GM18505 (cell line): Measurements from ENCODE around the gene ACOT7.

Source experiments
- ATAC-seq: cut with Tn5 transposase; IDR thresholded peaks from one replicate; pipeline ENCODE4 v1.9.1; 2021; ENCODE audit not compliant: unreplicated experiment
- POLR2A ChIP-seq: IDR thresholded peaks from 4 replicates; pipeline ENCODE4 v1.6.1; 2011; ENCODE audit warnings: borderline replicate concordance; ENCODE audit not compliant: insufficient read depth, insufficient read length; ENCODE audit errors: extremely low read depth

ACOT7 gene

DNA sequence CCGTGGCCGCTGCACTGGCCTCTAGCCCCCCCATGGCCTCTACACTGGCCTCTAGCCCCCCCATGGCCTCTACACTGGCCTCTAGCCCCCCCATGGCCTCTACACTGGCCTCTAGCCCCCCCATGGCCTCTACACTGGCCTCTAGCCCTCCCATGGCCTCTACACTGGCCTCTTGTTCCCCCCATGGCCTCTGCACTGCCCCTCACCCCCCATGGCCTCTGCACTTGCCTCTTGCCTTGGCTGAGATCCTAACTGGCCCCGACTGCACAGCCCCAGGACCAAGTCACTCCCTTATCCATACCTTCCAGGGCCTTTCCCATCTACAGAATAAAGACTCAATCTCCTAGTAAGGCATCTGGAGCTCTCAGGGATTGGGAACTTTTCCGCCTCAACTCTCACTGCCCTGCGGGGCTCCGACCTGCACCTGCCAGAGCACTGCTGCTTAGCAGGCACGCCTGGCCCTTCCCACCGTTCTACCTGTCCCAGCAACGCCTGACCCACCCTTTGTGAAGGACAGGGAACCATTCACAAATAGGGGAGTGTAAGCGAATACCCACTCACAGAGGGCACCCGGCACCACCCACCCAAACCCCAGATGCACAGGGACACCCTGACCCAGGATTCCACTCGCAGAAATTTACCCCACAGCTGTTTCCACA lies 38.8 kb downstream of the ACOT7 start:
- ATAC-seq = no peak
- TF ChIP-seq POLR2A = no peak

DNA sequence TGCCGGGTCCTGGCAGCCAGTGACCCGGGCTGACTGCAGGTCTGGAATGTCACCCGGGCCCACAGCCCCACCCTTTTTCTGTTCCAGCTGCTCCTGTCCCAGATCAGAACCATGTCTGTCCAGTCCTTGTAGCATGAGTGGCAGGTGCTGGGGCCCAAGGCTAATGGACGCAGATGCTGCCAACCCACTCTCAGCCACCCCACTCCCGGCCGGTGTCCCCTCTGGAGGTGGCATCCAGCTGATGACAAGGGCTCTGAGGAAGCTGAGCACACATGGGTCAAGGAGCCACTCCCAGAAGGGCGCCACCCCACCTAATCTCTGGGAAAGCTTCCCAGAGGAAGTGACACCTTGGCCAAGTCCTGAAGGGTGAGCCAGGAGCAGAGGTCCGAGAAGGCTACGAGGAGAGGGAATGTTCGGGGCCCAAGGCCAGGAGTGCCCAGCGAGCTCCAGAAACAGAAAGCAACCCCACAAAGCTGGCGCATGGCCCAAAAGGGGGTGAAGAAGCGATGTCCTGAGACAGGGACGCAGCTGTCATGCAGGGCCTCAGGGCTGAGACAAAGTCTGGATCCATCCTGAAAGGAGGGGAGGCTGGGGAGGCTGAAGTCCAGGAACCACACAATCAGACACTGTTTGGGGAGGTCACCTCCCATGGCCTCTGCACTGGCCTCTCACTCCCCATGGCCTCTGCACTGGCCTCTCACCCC lies 39.5 kb downstream of the ACOT7 start:
- no peak for TF ChIP-seq POLR2A
- ATAC-seq = no peak

DNA sequence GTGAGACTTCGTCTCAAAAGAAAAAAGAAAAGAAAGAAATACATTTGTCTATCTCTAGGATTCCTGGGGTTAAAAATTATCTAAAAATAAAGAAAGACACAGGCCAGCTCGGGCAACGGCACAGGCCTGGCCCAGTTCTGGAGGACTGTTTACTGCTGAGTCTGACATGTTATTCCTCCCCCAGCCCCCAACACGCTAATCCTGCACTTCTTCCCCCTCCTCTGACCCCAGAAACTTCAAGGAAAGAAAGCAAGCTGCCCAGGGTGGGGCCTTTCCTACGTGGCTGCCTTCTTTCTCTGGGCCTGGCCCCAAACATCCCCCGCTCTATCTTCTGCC lies 40.0 kb downstream of the ACOT7 start:
- ATAC-seq = no peak
- no peak for TF ChIP-seq POLR2A

DNA sequence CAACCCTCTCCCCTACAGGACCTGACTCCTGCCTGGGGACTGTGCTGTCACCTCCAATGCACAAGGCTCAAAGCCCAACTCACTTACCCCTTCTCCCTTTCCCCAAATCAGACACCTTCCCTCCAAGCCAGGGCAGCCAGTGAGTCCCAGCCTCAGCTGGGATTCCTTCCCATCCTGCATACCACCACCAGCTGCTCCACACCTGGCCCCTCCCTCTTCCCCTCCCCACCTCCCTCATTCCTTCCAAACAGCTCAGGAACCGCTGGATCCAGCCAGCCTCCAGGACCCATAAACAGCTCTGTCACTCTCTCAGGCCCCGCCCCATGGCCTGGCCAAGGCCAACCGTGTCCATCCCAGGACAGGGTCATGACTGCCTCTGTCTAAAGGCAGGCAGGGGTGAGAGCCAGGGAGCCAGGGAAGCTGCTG lies 41.4 kb downstream of the ACOT7 start:
- TF ChIP-seq POLR2A = no peak
- no peak for ATAC-seq

DNA sequence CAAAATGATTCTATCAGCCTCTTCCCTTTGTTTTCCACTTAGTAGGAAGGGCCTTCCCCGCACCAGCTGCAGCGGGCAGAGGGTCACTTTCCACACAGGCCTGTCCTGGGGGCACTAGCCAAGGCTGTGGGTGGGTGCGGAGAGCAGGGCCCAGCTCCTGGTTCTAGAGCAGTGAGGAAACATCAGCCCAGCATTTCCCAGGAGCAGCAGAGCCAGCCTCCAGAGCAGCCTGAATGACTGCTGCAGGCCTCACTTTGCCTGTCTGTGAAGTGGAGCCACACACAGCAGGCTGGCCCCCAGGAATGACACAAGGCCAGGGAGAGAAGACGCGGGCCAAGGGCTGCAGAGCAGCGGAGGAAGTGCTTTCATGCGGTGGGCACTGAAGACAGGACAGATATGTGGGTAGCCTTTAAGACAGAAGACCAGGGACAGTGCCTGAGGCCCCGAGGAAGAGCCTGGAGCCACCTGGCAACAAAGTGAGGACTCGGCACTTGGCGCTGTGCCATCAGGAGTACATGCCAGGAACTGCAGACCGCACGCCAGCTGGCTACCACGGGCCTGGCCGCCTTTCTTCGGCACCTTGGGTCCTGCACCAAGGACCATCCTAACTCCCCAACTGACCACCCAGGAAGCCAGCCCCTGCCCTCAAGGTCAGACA lies 42.0 kb downstream of the ACOT7 start:
- no peak for TF ChIP-seq POLR2A
- no peak for ATAC-seq

DNA sequence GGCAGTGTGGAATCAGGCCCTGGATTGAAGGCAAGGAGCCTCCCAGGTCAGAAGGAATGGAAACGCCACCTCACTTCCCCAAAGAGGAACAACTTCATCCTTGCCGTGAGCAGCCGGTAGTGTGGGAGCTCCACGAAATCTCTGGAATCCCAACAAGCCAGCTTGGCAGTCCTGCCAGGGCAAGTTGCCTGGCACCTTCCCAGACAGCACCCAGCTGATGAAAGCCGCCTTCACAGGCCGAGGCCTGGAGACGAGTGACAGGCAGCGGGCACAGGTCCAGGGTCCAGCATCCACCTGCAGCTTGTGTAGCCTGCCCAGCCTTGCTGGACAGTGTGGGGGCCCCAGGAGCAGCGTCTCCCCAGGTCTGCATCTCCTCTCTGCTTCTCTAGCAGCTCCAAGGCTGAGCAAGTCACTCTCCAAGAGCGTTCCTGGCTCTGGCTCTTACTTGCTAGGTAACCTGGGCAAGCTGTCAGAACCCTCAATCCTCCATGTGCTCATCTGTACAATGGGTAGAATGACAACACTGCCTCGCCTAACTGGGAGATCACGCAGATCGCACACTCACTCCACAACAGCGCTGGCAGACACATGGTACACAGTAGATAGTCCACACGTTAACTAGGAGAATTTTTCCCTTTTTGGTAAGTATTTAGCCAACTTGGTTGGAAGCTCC lies 43.0 kb downstream of the ACOT7 start:
- ATAC-seq = no peak
- no peak for TF ChIP-seq POLR2A

DNA sequence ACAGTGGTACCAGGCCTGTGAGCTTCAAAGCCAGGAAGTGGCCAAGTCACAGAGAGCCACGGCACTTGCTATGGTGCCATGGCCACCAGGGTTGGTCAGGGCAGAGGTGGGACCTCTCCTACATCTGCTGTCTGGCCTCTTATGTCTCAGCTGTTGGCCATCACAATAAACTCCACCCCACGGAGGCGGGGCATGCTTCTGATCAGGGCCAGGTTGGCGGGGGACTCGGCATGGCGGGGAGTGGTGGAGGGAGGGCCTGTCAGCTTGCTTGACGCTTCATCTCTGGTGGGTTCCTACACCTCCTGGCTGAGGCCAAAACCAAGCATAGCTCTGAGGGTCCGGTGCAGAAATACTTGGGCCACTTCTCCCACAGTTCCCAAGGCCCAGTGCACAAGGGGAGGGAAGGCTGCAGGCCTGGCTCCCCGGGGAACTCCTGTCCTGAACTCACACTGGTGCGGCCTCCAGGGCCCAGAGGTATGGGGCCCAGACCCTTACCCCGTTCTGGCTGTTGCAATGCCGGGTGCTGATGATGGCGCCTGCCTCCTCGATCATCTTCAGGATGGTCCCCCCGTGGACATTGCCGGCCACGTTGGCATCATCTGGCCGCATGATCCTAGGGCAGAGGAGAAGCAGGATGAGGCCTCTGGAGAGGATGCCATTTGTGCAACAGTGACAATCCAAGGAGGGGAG lies 44.2 kb downstream of the ACOT7 start:
- TF ChIP-seq POLR2A = no peak
- ATAC-seq = no peak

DNA sequence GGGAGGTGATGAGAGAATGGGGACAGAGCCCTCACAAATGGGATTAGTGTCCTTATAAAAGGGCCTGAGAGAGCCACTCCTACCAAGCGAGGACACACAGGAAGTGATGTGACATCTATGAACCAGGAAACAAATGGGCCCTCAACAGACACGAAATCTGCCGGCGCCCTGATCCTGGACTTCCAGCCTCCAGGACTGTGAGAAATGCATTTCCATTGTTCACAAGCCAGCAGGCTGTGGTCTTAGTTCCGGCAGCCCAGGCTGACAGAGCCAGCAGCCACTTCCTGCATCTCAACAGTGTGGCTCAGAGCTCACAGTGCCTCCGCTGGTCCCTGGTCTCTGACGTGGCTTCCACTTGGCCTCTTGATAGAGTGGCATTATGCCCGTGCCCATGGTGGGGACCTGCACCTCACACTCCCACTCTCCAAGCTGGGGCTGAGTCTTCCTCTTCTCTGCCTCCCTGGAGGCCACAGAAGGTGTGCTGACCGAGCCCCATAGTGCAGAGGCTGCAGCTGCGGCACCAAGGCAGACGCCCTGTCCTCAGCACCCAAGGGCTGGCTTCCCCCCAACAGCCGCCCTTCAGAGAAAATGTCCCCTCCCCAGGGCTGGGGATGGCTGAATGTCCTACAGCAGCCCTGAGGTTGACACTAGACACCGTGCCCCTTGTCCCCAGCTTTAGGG lies 44.9 kb downstream of the ACOT7 start:
- ATAC-seq = no peak

DNA sequence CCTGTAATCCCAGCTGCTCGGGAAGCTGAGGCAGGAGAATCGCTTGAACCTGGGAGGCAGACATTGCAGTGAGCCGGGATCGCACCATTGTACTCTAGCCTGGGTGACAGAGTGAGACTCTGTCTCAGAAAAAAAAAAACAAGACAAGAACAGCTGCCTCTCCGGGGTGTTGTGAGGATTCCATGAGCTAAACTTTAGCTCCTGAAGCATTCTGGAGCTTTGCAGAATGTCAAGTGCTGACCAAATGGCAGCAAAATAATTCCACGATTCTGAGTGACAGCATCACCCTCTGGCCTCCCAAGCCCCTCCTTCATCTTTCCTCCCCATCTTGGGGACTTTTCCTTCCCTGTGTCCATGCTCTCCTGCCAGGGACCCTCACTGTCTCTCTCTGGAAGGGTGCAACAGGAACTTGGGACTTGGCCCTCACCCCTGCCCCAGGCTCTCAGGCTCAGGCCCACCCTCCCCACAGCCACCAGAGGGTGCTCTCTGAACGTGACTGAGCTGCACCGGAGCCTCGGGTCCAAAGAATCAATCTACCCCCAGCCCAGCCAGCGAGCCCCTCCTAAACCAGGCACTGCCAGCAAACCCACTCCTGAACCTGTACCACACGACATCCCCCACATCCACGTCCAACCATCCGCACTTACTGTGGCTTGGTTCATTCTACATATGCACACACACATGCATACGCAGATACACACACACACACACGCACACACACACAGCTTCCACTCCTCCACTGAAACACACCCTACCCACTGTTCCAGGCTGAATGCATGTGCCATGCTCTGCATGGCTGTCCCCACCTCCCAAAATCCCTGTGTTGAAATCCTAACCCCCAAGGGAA lies 45.7 kb downstream of the ACOT7 start:
- no peak for ATAC-seq
- TF ChIP-seq POLR2A = no peak

More for the DNA sequence above, 44.9 kb downstream of the ACOT7 start:
- TF ChIP-seq POLR2A = no peak

DNA sequence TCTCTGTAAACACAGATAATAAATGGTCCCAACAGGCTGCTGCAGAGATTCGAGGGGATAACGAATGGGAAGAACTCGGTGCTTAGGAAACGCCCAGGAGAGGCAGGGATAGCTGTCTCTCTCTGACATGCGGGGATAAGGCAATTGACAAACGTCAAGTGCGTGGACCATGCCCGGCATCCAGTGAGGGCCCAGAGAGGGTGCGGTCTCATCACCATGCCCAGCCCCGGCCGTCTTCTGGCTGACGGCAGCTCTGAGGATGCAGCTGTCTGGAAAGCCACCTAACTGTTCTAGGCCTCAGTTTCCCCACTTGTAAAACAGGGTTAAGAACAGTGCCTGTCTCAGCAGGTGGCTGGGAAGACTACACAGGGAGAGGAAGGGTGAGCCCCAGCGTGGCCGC lies 48.1 kb downstream of the ACOT7 start:
- TF ChIP-seq POLR2A = no peak
- ATAC-seq = no peak

DNA sequence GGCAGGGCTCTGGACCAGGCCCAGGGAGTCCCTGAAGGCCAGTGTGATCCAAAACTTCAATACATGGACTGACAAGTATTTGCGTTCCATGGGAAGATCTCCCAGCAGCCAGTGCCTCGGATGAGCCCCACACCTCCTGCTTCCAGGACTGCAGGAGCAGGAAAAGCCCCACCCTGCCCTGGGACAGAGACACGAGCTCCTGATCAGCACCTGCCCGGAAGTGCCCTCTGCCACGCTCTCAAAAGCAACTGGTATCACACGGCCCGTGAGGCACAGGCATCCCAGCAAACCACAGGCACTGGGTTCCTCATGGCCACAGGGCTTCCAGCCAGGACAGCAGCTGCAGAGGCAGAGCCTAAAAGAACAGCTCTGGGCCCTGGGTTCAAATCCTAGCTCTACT lies 48.6 kb downstream of the ACOT7 start:
- no peak for TF ChIP-seq POLR2A
- ATAC-seq = no peak

DNA sequence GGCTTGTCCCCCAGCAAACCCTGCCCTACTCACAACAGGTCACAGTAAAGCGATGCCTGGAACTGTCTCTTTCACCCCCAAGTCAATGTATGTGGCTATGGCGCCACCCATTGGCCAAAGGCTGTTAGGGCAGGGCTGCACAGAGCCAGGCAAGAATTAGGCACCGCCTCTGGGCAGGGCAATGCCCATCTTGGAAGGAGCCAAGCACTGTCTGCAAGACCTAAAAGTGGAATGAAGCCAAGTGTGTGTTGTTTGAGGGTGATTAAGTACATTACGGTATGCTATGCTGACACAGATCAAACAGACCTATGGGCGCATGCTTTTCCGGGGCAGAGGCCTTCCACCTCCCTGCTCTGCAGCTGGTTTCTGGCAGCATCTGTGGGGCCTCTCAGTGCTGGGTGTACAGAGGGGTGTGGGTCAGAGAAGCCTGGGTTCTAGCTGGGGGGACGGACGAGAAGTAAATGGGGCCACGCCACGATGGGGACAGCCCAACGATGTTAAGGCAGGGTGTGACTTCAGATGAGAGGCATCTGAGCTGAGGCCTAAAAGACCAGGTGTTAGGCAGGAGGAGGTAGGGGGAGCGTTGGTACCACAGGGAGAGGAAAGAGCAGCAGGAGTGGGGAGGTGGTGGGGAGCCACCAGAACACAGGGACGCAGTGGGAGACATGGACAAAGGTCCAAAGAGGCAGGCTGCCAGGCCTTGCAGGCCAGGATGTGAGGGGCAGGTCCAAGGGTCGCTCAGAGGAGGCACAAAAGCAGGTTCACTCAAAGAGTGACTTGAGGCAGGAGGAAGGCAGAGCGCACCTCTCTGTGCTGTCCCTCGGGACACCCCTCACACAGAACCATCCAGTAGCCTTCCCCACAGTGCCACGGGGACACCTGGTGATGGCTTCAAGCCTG lies 49.8 kb downstream of the ACOT7 start:
- TF ChIP-seq POLR2A = no peak
- no peak for ATAC-seq

DNA sequence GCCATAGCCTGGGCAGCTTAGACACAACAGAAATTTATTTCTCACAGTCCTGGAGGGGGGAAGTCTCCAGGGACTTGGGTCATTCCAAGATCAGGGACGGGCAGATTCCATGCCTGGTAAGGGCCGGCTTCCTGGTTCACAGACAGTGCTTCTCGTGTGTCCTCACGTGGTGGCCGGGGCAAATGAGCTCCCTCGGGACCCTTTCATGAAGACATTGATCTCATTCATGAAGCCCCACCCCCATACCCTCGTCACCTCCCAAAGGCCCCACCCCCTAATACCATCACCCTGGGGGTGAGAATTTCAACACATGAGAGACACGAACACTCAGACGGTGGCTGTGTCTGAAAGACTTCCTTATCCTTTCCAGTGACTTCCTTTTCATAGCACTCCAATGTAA lies 51.5 kb downstream of the ACOT7 start:
- TF ChIP-seq POLR2A = no peak
- ATAC-seq = no peak
